OCI-LY1 (cell line): ENCODE data around the gene RNF217.

Experiments
- H2AFZ ChIP-seq: fragments of 200-600 bp; sonication (generic), shearing (Covaris generic); 2 replicates; pipeline ENCODE4 v1.6.0; 2014; ENCODE audit warnings: antibody characterized with exemption, mild to moderate bottlenecking, low read length
- H3F3A ChIP-seq: fragments of 200-600 bp; sonication (generic), shearing (Covaris generic); 2 replicates; pipeline ENCODE4 v1.6.0; 2014; ENCODE audit warnings: mild to moderate bottlenecking, antibody characterized with exemption, low read length, moderate library complexity; ENCODE audit not compliant: insufficient read depth
- H3K27ac ChIP-seq: fragments of 200-600 bp; sonication (generic); 2 replicates; pipeline ENCODE4 v1.5.1; 2014; ENCODE audit warnings: low read length, mixed run types, mild to moderate bottlenecking, low read depth; ENCODE audit not compliant: poor library complexity, severe bottlenecking
- H3K27me3 ChIP-seq: fragments of 200-600 bp; sonication (generic); 2 replicates; pipeline ENCODE4 v1.6.0; 2014; ENCODE audit warnings: antibody characterized with exemption, mild to moderate bottlenecking, low read length, moderate library complexity; ENCODE audit not compliant: insufficient read depth
- H3K36me3 ChIP-seq: fragments of 200-600 bp; sonication (generic); 2 replicates; pipeline ENCODE4 v1.6.1; 2014; ENCODE audit warnings: mild to moderate bottlenecking, antibody characterized with exemption, low read length, moderate library complexity, mixed read lengths; ENCODE audit not compliant: insufficient read depth
- H3K4me1 ChIP-seq: fragments of 200-600 bp; sonication (generic); 2 replicates; pipeline ENCODE4 v1.5.1; 2014; ENCODE audit warnings: mild to moderate bottlenecking, low read length, moderate library complexity; ENCODE audit not compliant: insufficient read depth, severe bottlenecking
- H3K4me2 ChIP-seq: fragments of 200-600 bp; sonication (generic), shearing (Covaris generic); 2 replicates; pipeline ENCODE4 v1.6.1; 2014; ENCODE audit warnings: low read length
- H3K4me3 ChIP-seq: fragments of 200-600 bp; sonication (generic); 2 replicates; pipeline ENCODE4 v1.5.1; 2014; ENCODE audit warnings: low read length, low read depth, mild to moderate bottlenecking, mixed read lengths; ENCODE audit not compliant: poor library complexity, severe bottlenecking
- H3K79me2 ChIP-seq: fragments of 200-600 bp; shearing (Covaris generic); 2 replicates; pipeline ENCODE4 v1.6.1; 2016; ENCODE audit warnings: mixed run types, low read length, mixed read lengths; ENCODE audit not compliant: insufficient read depth
- H3K9ac ChIP-seq: fragments of 200-600 bp; sonication (generic), shearing (Covaris generic); 2 replicates; pipeline ENCODE4 v1.6.1; 2014; ENCODE audit warnings: mild to moderate bottlenecking, low read length, mixed read lengths
- H3K9me2 ChIP-seq: fragments of 200-600 bp; sonication (generic), shearing (Covaris generic); 2 replicates; pipeline ENCODE4 v1.6.1; 2014; ENCODE audit warnings: low read depth, mild to moderate bottlenecking, low read length, mixed read lengths
- H3K9me3 ChIP-seq: fragments of 200-600 bp; shearing (Covaris generic); 2 replicates; pipeline ENCODE4 v1.6.1; 2014; ENCODE audit warnings: low read length, mixed read lengths
- H4K20me1 ChIP-seq: fragments of 200-600 bp; sonication (generic), shearing (Covaris generic); 2 replicates; pipeline ENCODE4 v1.6.0; 2016; ENCODE audit warnings: mild to moderate bottlenecking, low read length; ENCODE audit not compliant: insufficient read depth
- CTCF ChIP-seq: fragments of 200-600 bp; sonication (generic), shearing (Covaris generic); IDR thresholded peaks from 2 replicates; pipeline ENCODE4 v1.5.1; 2017; ENCODE audit warnings: mild to moderate bottlenecking, antibody characterized with exemption, low read length, moderate library complexity, mixed read lengths
- EZH2 ChIP-seq: fragments of 200-600 bp; sonication (generic), shearing (Covaris generic); IDR thresholded peaks from 2 replicates; pipeline ENCODE4 v1.8.0; 2017; ENCODE audit warnings: borderline replicate concordance, mixed run types, mild to moderate bottlenecking, antibody characterized with exemption, low read length, moderate library complexity, mixed read lengths

RNF217 gene

GRCh38 chr6:125104425-125104824, 142.2 kb downstream of the RNF217 start:
- H3K4me2 ChIP-seq: no peak overlapping the region
- H3K36me3 ChIP-seq: no peaks in the 10 kb centered on the region
- H3F3A ChIP-seq: no peaks in the 10 kb centered on the region
- no peaks in the 10 kb centered on the region for H3K79me2 ChIP-seq
- no peaks in the 10 kb centered on the region for H3K9me2 ChIP-seq
- TF ChIP-seq EZH2: no peak
- no peak for TF ChIP-seq CTCF
- no peak overlapping the region for H3K27ac ChIP-seq
- H3K27me3 ChIP-seq: no peaks in the 10 kb centered on the region
- no peak overlapping the region for H3K9ac ChIP-seq
- no peak overlapping the region for H3K4me3 ChIP-seq
- no peaks in the 10 kb centered on the region for H4K20me1 ChIP-seq
- no peak overlapping the region for H2AFZ ChIP-seq
- H3K4me1 ChIP-seq: no peaks in the 10 kb centered on the region
- H3K9me3 ChIP-seq: no peaks in the 10 kb centered on the region

GRCh38 chr6:125107048-125107447, 144.8 kb downstream of the RNF217 start:
- no peaks in the 10 kb centered on the region for H3K9me2 ChIP-seq
- TF ChIP-seq EZH2: no peak
- no peak for TF ChIP-seq CTCF
- H3K79me2 ChIP-seq: no peaks in the 10 kb centered on the region
- no peaks in the 10 kb centered on the region for H3K36me3 ChIP-seq
- H2AFZ ChIP-seq: no peak overlapping the region
- H3K27ac ChIP-seq: no peak overlapping the region
- no peaks in the 10 kb centered on the region for H4K20me1 ChIP-seq
- no peak overlapping the region for H3K9ac ChIP-seq
- H3F3A ChIP-seq: no peaks in the 10 kb centered on the region
- H3K4me2 ChIP-seq: no peak overlapping the region
- no peaks in the 10 kb centered on the region for H3K27me3 ChIP-seq
- no peak overlapping the region for H3K4me3 ChIP-seq
- H3K4me1 ChIP-seq: no peaks in the 10 kb centered on the region
- H3K9me3 ChIP-seq: peaks cover 4% of the 10 kb centered on the region; the same call in 1 of the 2 replicates

- Histone ChIP-seq H3K4me3 (no peak overlapping the region), H3K9ac (no peak overlapping the region), H3F3A (no peaks in the 10 kb centered on the region), H3K27ac (no peak overlapping the region), H3K79me2 (no peaks in the 10 kb centered on the region), H4K20me1 (no peaks in the 10 kb centered on the region), H3K36me3 (no peaks in the 10 kb centered on the region), H3K4me2 (no peak overlapping the region), H3K27me3 (no peaks in the 10 kb centered on the region), H2AFZ (no peak overlapping the region), H3K9me3 (peaks cover 4% of the 10 kb centered on the region; the same call in 1 of the 2 replicates), H3K4me1 (no peaks in the 10 kb centered on the region), H3K9me2 (no peaks in the 10 kb centered on the region)
- no peak for TF ChIP-seq EZH2
- TF ChIP-seq CTCF: no peak
Measured at GRCh38 chr6:125107896-125108295, 145.7 kb downstream of the RNF217 start.
